NT2/D1 (cell line): ENCODE measurements around the gene B2M.

Experiments used
- SUZ12 ChIP-seq: IDR thresholded peaks from 2 replicates; pipeline ENCODE4 v1.6.1; 2011; ENCODE audit not compliant: insufficient read length, insufficient read depth; ENCODE audit errors: extremely low read depth
- ZNF274 ChIP-seq: IDR thresholded peaks from 2 replicates; pipeline ENCODE4 v1.6.1; 2011; ENCODE audit warnings: mild to moderate bottlenecking, low read depth, low read length

- TF ChIP-seq ZNF274 (no peak), SUZ12 (no peak)
Measured at GRCh38 chr15:44676676-44677075, 34.6 kb upstream of the B2M start.
